Right cardiac atrium (tissue), 5 donors: Measurements from ENCODE around the gene WNT8B. TPM values are rescaled to one million over a fixed set of nuclear protein-coding genes. Genes with fewer than 3 reads are reported as not detected.

Experiments
- ATAC-seq, 2 donors: fragments of 200-7000 bp; cut with Tn5 transposase; one replicate each; pipeline versions ENCODE4 v1.8.0 to v1.9.1; 2020; ENCODE audit warnings: moderate library complexity in 2 of 2, mild to moderate bottlenecking in 1 of 2
- DNase-seq, 3 donors: peaks; one replicate each; pipeline ENCODE4 v3.0.0-alpha.2; 2020
- H3K27ac ChIP-seq: one replicate; pipeline ENCODE4 v1.5.1; 2013; ENCODE audit warnings: mild to moderate bottlenecking, low read length, control low read depth, moderate library complexity
- H3K27me3 ChIP-seq: one replicate; pipeline ENCODE4 v1.6.1; 2013; ENCODE audit not compliant: control insufficient read depth, insufficient read depth
- H3K4me1 ChIP-seq: one replicate; pipeline ENCODE4 v1.6.1; 2013; ENCODE audit warnings: low read length; ENCODE audit not compliant: control insufficient read depth, insufficient read depth
- H3K4me3 ChIP-seq: one replicate; pipeline ENCODE4 v1.5.1; 2013; ENCODE audit warnings: low read length, control low read depth
- H3K9me3 ChIP-seq: one replicate; pipeline ENCODE4 v1.6.1; 2013; ENCODE audit warnings: low read length; ENCODE audit not compliant: control insufficient read depth
- WGBS: extraction: QIAGEN DNeasy Blood & Tissue Kit; methylation state at CpG from one replicate; pipeline ENCODE4 v1.1.7; 2013; 5-methylcytosine and 5-hydroxymethylcytosine counted together
- intact Hi-C, 4 donors: fragments of 100-400 bp; cut with DNase I; formaldehyde crosslinking; loops; one replicate each; pipeline versions ENCODE4 v1.11.0 to v1.14.0; 2022 to 2023
- polyA plus RNA-seq: library from polyadenylated mRNA; stranded (reverse); fragments of 200-250 nt; gene quantifications from one replicate; pipeline ENCODE4 v1.2.3, GENCODE V29; 2013
- total RNA-seq, 4 donors: library from RNA; stranded (reverse); fragmentation: NEBNext Ultra II Directional; extraction: Animal tissue kit (Norgen Biotek cat#: 25700); gene quantifications; one replicate each; pipeline ENCODE4 v1.2.1, GENCODE V29; 2021
- donor health status: healthy with polysubstance abuse.
- donor health status: DM: no; HTN: yes; CAD: no.
- donor health status: DM: no; HTN: no; CAD: no.
- donor health status: DM: no; HTN: yes; CAD: no; lungs with severe emphysema.
- donor health status: DM: yes; HTN: yes; CAD: no.

WNT8B gene
- total and polyA plus RNA-seq, 5 donors = not detected

GRCh38 chr10:100448951-100449350 lies 13.9 kb upstream of the WNT8B start:
- ATAC-seq = peak in 1 of 2 donors; percentile 11
- no peak overlapping the region for H3K27ac ChIP-seq
- H3K4me3 ChIP-seq = no peak overlapping the region
- H3K4me1 ChIP-seq = no peaks in the 10 kb centered on the region
- WGBS = 78% methylated on average over 4 of the region's 4 CpGs
- DNase-seq = no peak
- H3K9me3 ChIP-seq = peaks cover 2% of the 10 kb centered on the region
- no peaks in the 10 kb centered on the region for H3K27me3 ChIP-seq
- intact Hi-C loops = no loop called here

GRCh38 chr10:100468322-100468721 lies 5.5 kb downstream of the WNT8B start:
- Histone ChIP-seq H3K4me1 (no peaks in the 10 kb centered on the region), H3K27me3 (no peaks in the 10 kb centered on the region), H3K27ac (no peak overlapping the region), H3K4me3 (no peak overlapping the region), H3K9me3 (no peaks in the 10 kb centered on the region)
- DNase-seq (no peak), ATAC-seq (no peak)
- intact Hi-C loops = no loop called here
- 54% methylated on average over 5 of the region's 5 CpGs for WGBS

GRCh38 chr10:100468978-100469377 lies 6.2 kb downstream of the WNT8B start:
- intact Hi-C loops = no loop called here
- Histone ChIP-seq H3K4me1 (no peaks in the 10 kb centered on the region), H3K4me3 (no peak overlapping the region), H3K27me3 (no peaks in the 10 kb centered on the region), H3K9me3 (no peaks in the 10 kb centered on the region), H3K27ac (no peak overlapping the region)
- DNase-seq (no peak), ATAC-seq (no peak)

- no peaks in the 10 kb centered on the region for H3K4me1 ChIP-seq
- 77% methylated on average over 1 of the region's 1 CpG for WGBS
- ATAC-seq = no peak
- no peak overlapping the region for H3K27ac ChIP-seq
- intact Hi-C loops = no loop called here
- no peaks in the 10 kb centered on the region for H3K27me3 ChIP-seq
- no peaks in the 10 kb centered on the region for H3K9me3 ChIP-seq
- DNase-seq = no peak
- H3K4me3 ChIP-seq = no peak overlapping the region
Observed at GRCh38 chr10:100469756-100470155, 6.9 kb downstream of the WNT8B start.

GRCh38 chr10:100470367-100470766 lies 7.6 kb downstream of the WNT8B start:
- H3K27me3 ChIP-seq = no peaks in the 10 kb centered on the region

GRCh38 chr10:100477970-100478369 lies 15.2 kb downstream of the WNT8B start:
- Histone ChIP-seq H3K27ac (no peak overlapping the region), H3K4me3 (no peak overlapping the region), H3K4me1 (peaks cover 3% of the 10 kb centered on the region), H3K27me3 (no peaks in the 10 kb centered on the region), H3K9me3 (no peaks in the 10 kb centered on the region)
- DNase-seq = no peak
- ATAC-seq = no peak
- intact Hi-C loops = no loop called here
- 37% methylated on average over 5 of the region's 5 CpGs for WGBS

More at GRCh38 chr10:100470367-100470766, 7.6 kb downstream of the WNT8B start:
- H3K9me3 ChIP-seq = no peaks in the 10 kb centered on the region
- intact Hi-C loops = no loop called here
- H3K4me3 ChIP-seq = no peak overlapping the region
- 70% methylated on average over 3 of the region's 3 CpGs for WGBS
- H3K27ac ChIP-seq = no peak overlapping the region
- no peaks in the 10 kb centered on the region for H3K4me1 ChIP-seq
- DNase-seq = no peak
- ATAC-seq = no peak

GRCh38 chr10:100479037-100479436 lies 16.2 kb downstream of the WNT8B start:
- intact Hi-C loops = no loop called here
- Histone ChIP-seq H3K4me1 (peaks cover 3% of the 10 kb centered on the region), H3K27ac (no peak overlapping the region), H3K27me3 (no peaks in the 10 kb centered on the region), H3K9me3 (no peaks in the 10 kb centered on the region), H3K4me3 (no peak overlapping the region)
- DNase-seq (no peak), ATAC-seq (no peak)
- 56% methylated on average over 4 of the region's 4 CpGs for WGBS

- Histone ChIP-seq H3K4me3 (no peak overlapping the region), H3K27ac (no peak overlapping the region), H3K9me3 (no peaks in the 10 kb centered on the region), H3K27me3 (no peaks in the 10 kb centered on the region), H3K4me1 (peaks cover 3% of the 10 kb centered on the region)
- no peak for ATAC-seq
- intact Hi-C loops = no loop called here
- no peak for DNase-seq
- 65% methylated on average over 2 of the region's 2 CpGs for WGBS
Observed at GRCh38 chr10:100480002-100480401, 17.2 kb downstream of the WNT8B start.

- WGBS = 2% methylated on average over 19 of the region's 19 CpGs
- Histone ChIP-seq H3K27ac (no peak overlapping the region), H3K4me3 (peak overlapping the region; percentile 33), H3K27me3 (no peaks in the 10 kb centered on the region), H3K9me3 (no peaks in the 10 kb centered on the region), H3K4me1 (peaks cover 3% of the 10 kb centered on the region)
- intact Hi-C loops = no loop called here
- peak; percentile 77 to 92 (median 90) for DNase-seq
- peak; percentile 97 for ATAC-seq
Observed at GRCh38 chr10:100481462-100482081, 18.8 kb downstream of the WNT8B start.

GRCh38 chr10:100482181-100482833 lies 19.5 kb downstream of the WNT8B start:
- peak; percentile 70 to 87 (median 86) for DNase-seq
- peak overlapping the region; percentile 33 for H3K4me3 ChIP-seq
- intact Hi-C loops = no loop called here
- peak; percentile 85 to 90 for ATAC-seq
- H3K4me1 ChIP-seq = peaks cover 3% of the 10 kb centered on the region
- H3K9me3 ChIP-seq = no peaks in the 10 kb centered on the region
- H3K27me3 ChIP-seq = no peaks in the 10 kb centered on the region
- H3K27ac ChIP-seq = no peak overlapping the region
- WGBS = under 1% methylated on average over 59 of the region's 59 CpGs

- Histone ChIP-seq H3K27ac (no peak overlapping the region), H3K4me3 (no peak overlapping the region), H3K4me1 (peaks cover 3% of the 10 kb centered on the region), H3K27me3 (no peaks in the 10 kb centered on the region), H3K9me3 (no peaks in the 10 kb centered on the region)
- DNase-seq (no peak), ATAC-seq (no peak)
- WGBS = 46% methylated on average over 5 of the region's 5 CpGs
- intact Hi-C loops = no loop called here
Observed at GRCh38 chr10:100482834-100483185, 20.0 kb downstream of the WNT8B start.
